ENCODE data around the gene LHFPL6. TPM values are rescaled to one million over a fixed set of nuclear protein-coding genes. Genes with fewer than 3 reads are reported as not detected.

The LHFPL6 gene
- total and polyA plus RNA-seq, 9 of the 15 experiments (the other 6 are each of a cell fraction or from before 2014, with no cell fraction given): 0.18 TPM; not detected in 8

DNA sequence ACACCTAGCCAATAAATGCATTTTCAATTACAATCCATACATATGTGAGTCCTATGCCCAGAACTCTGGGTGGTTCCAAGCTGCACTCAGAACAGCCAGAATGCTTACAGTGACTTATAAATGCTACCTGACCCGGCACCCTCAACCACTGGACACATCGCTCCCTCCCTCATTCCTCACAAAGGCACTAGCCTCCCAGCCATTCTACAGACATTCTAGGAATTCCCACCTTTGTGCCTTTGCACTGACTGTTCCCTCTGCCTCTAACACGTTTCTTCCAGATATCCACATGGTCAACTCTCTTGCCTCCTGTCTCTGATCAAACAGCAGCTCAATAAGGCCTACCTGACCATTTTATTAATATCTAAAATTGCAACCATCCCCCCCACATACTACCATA, 99.9 kb downstream of the LHFPL6 start:
- CTCF ChIA-PET (ENCODE audit: low intra/inter-chr PET ratio): no interaction called here

More for the DNA sequence above, 99.9 kb downstream of the LHFPL6 start:
- FAIRE-seq (no peak), DNase-seq (ENCODE audit: extremely low read depth in 1 of 4, low spot score in 3 of 4) (no peak), ATAC-seq (no peak)
- BruUV-seq (replicated peaks): no TSS peak
- no peak for TF ChIP-seq HNRNPUL1 (IDR thresholded peaks at IDR 0.05; ENCODE audit: low read length)
- TF ChIP-seq KDM5B (IDR thresholded peaks at IDR 0.05; ENCODE audit: insufficient replicate concordance, low read depth, low read length): no peak
- TF ChIP-seq ZNF174 (CRISPR knock-in tag; IDR thresholded peaks at IDR 0.05): no peak
- no peak for TF ChIP-seq CBFB (CRISPR knock-in tag; IDR thresholded peaks at IDR 0.05)
- TF ChIP-seq, protein P1, sequence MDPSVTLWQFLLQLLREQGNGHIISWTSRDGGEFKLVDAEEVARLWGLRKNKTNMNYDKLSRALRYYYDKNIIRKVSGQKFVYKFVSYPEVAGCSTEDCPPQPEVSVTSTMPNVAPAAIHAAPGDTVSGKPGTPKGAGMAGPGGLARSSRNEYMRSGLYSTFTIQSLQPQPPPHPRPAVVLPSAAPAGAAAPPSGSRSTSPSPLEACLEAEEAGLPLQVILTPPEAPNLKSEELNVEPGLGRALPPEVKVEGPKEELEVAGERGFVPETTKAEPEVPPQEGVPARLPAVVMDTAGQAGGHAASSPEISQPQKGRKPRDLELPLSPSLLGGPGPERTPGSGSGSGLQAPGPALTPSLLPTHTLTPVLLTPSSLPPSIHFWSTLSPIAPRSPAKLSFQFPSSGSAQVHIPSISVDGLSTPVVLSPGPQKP (CRISPR knock-in tag; IDR thresholded peaks at IDR 0.05): no peak
- TF ChIP-seq NR4A1 (CRISPR knock-in tag; IDR thresholded peaks at IDR 0.05): no peak
- no peak for TF ChIP-seq NR4A1 (tag; IDR thresholded peaks at IDR 0.05)
- no peak for TF ChIP-seq RFX1 (IDR thresholded peaks at IDR 0.05)
- no peak for TF ChIP-seq U2AF2 (optimal IDR thresholded peaks at IDR 0.05; ENCODE audit: low read depth, low read length)
- no peak for TF ChIP-seq ZBED1 (IDR thresholded peaks at IDR 0.05)
- TF ChIP-seq ZNF431 (CRISPR knock-in tag; IDR thresholded peaks at IDR 0.05): no peak
- TF ChIP-seq BRF1 (IDR thresholded peaks at IDR 0.05; ENCODE audit: borderline replicate concordance, extremely low read depth, insufficient read length): no peak
- TF ChIP-seq, protein P2, sequence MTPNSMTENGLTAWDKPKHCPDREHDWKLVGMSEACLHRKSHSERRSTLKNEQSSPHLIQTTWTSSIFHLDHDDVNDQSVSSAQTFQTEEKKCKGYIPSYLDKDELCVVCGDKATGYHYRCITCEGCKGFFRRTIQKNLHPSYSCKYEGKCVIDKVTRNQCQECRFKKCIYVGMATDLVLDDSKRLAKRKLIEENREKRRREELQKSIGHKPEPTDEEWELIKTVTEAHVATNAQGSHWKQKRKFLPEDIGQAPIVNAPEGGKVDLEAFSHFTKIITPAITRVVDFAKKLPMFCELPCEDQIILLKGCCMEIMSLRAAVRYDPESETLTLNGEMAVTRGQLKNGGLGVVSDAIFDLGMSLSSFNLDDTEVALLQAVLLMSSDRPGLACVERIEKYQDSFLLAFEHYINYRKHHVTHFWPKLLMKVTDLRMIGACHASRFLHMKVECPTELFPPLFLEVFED (CRISPR knock-in tag; conservative IDR thresholded peaks at IDR 0.05): no peak
- TF ChIP-seq HDAC1 (IDR thresholded peaks at IDR 0.05): no peak
- no peak for TF ChIP-seq NCOA1 (IDR thresholded peaks at IDR 0.05; ENCODE audit: low read depth)
- TF ChIP-seq, protein P3, sequence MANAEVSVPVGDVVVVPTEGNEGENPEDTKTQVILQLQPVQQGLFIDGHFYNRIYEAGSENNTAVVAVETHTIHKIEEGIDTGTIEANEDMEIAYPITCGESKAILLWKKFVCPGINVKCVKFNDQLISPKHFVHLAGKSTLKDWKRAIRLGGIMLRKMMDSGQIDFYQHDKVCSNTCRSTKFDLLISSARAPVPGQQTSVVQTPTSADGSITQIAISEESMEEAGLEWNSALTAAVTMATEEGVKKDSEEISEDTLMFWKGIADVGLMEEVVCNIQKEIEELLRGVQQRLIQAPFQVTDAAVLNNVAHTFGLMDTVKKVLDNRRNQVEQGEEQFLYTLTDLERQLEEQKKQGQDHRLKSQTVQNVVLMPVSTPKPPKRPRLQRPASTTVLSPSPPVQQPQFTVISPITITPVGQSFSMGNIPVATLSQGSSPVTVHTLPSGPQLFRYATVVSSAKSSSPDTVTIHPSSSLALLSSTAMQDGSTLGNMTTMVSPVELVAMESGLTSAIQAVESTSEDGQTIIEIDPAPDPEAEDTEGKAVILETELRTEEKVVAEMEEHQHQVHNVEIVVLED (CRISPR knock-in tag; IDR thresholded peaks at IDR 0.05): no peak
- TF ChIP-seq, protein P4, sequence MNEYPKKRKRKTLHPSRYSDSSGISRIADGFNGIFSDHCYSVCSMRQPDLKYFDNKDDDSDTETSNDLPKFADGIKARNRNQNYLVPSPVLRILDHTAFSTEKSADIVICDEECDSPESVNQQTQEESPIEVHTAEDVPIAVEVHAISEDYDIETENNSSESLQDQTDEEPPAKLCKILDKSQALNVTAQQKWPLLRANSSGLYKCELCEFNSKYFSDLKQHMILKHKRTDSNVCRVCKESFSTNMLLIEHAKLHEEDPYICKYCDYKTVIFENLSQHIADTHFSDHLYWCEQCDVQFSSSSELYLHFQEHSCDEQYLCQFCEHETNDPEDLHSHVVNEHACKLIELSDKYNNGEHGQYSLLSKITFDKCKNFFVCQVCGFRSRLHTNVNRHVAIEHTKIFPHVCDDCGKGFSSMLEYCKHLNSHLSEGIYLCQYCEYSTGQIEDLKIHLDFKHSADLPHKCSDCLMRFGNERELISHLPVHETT (CRISPR knock-in tag; conservative IDR thresholded peaks at IDR 0.05 in 1 of 2, IDR thresholded peaks at IDR 0.05 in 1 of 2): no peak
- H3K36me3 ChIP-seq (ENCODE audit: control insufficient read depth, insufficient read depth, low read length): no peaks in the 10 kb centered on the region
- H3K9ac ChIP-seq (ENCODE audit: insufficient read depth in 1 of 2, low read depth in 2 of 2, low read length in 2 of 2): no peak overlapping the region
- WGBS (ENCODE audit: insufficient coverage, low coverage, missing lambda C conversion rate): 0% methylated on average over 1 of the region's 3 CpGs
- no peaks in the 10 kb centered on the region for H3K9me3 ChIP-seq (replicated peaks; ENCODE audit: control insufficient read depth, insufficient read depth, low read depth, low read length)
- H3K27ac ChIP-seq (ENCODE audit: extremely low read depth, low read depth, low read length): no peak overlapping the region
- in situ Hi-C loops (cut with MboI): no loop called here
- no peak overlapping the region for H2AFZ ChIP-seq (ENCODE audit: low read depth, low read length)
- H3K4me1 ChIP-seq (replicated peaks in 1 of 2; ENCODE audit: control insufficient read depth in 2 of 2, insufficient read depth in 2 of 2, low read length in 2 of 2): no peaks in the 10 kb centered on the region
- no peaks in the 10 kb centered on the region for H3K27me3 ChIP-seq (ENCODE audit: control insufficient read depth in 2 of 2, insufficient read depth in 2 of 2, low read length in 2 of 2)
- no peak overlapping the region for H3K4me2 ChIP-seq (ENCODE audit: insufficient read depth, low read length)
- H3K4me3 ChIP-seq: no peak overlapping the region
- POLR2A ChIA-PET: no interaction called here
- no peaks in the 10 kb centered on the region for H3K79me2 ChIP-seq (ENCODE audit: control insufficient read depth, insufficient read depth, low read length)
- intact Hi-C loops (cut with micrococcal nuclease): no loop called here
- no peaks in the 10 kb centered on the region for H3K9me1 ChIP-seq (ENCODE audit: control insufficient read depth, insufficient read depth, low read length)
- no peaks in the 10 kb centered on the region for H4K20me1 ChIP-seq (replicated peaks; ENCODE audit: control insufficient read depth, insufficient read depth, low read length)
